Measurements from ENCODE around the gene TSPAN13.
"Not testable (repeated sequence)": the region's sequence is repeated elsewhere in the genome, so short reads cannot be mapped to it uniquely, and the experiment has no call there.

Gene TSPAN13

DNA sequence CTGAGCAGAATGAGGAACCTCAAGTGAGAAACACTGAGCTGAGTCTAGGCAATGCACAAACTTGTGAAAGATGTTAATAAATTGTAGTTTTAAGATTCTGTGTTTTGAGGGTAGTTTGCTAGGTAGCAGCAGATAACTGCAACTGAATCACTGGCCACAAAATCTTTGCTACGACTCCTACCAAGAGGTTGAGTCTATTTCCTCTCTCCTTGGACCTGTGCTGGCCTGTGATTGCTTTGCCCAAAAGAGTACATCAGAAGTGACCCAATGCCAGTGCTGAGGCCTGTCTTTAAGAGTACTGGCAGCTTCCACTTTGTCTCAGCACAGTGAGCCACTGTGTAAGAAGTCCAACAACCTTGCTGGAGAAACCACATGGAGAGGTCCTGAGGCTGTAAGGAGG is 11.9 kb upstream of the TSPAN13 start:
- DNase-seq: no peak

DNA sequence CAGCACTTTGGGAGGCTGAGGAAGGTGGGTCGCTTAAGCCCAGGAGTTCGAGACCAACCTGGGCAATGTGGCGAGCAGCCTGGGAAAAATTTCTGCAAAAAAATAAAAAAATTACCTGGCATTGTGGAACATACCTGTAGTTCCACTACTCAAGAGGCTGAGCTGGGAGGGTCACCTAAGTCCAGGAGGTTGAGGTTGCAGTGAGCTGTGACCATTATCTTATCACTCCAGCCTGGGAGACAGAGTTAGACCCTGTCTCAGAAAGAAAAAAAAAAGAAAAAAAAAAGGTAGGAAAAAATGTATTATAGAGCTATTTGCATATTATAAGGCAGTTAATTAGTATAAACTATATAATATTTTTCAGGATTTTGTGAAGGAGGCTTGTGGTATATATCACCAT is 11.0 kb upstream of the TSPAN13 start:
- DNase-seq: no peak

DNA sequence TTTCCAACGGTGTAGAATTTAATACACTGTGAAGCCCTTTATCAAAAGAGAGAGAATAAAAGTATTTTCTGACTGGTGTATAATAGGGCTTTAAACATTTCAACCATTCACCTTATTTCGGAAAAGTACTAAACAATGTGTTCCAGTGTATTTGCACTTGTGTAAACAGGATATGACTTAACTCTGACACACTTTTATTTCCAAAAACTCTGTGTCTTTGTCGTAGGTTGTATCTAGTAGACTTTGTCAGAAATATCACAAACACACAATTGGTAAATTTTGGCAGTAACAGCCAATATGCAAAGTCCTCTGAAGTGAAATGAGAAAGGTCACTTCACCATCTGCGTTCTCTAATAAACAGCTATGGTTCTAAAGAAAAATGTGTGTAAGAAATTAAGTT is 10.3 kb upstream of the TSPAN13 start:
- no peak for DNase-seq

DNA sequence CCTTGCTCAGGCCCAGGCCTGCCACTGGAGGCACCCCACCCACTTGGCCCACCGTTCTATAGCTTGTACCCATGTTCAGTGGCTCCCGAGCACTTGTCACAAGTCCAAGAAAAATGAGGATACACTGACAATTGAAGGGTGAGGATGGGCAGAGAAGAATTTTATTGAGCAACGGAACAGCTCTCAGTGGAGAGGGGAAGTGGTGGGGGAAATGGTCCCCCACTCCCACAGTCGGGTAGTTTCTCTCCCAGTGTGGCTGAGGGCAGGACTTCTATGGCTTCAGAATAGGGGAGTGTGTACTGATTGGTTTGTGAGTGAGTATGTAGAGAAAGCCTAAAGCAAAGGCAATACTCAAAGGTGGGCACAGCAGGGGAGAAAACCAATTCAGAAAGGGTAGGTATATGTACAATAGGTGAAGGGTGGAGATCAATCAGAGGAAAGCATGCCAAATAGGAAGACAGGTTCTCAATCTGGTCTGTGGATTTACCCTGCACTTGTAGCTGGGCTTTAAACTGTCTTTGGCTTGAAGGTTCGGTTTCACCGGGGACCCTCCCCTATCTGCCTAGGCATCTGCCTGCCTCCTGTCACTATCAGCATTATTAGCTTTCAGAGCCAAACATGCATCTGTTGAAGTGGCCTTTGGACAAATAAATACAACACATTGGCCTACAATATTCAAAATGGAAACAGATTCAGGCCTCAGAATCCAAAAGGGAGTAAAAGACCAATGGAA is 8.9 kb upstream of the TSPAN13 start:
- DNase-seq: no peak

DNA sequence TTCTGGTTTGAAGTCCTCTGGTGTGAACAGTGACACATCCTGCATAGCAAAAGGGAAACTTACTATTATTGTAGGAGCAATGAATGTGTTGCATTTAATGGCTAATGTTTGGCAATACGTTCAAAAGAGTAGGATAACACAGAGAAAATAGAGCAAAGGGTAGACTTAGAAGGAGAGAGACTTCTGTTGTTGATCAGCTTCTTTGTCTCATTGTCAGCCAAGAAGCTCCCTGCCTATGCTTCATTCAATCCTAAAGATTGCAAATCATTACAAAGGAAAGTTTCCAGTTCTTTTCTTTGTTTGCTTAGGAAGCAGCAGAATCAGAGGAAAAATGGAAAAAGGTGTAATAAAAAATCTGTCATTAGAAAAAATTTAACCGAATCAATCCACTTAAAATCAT is 7.9 kb upstream of the TSPAN13 start:
- no peak for DNase-seq

DNA sequence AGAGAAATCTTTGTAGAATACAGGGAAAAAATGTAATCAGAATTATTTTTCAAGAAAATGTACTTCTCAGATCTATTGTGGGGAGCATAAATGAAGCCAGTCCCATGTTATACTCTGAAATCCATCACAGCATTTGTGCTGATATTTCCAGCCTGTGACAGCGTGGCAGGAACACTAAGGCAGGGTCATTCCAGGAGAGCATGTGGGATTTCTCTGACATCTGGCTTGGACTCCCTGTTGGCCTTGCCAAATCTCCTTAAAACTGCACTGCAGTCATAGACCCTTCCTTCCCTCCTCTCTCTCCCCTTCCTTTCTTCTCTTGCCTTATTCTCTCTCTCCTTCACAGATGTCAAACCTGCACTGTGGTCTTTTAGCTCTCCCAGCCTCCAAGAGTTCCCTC is 6.5 kb upstream of the TSPAN13 start:
- no peak for DNase-seq

DNA sequence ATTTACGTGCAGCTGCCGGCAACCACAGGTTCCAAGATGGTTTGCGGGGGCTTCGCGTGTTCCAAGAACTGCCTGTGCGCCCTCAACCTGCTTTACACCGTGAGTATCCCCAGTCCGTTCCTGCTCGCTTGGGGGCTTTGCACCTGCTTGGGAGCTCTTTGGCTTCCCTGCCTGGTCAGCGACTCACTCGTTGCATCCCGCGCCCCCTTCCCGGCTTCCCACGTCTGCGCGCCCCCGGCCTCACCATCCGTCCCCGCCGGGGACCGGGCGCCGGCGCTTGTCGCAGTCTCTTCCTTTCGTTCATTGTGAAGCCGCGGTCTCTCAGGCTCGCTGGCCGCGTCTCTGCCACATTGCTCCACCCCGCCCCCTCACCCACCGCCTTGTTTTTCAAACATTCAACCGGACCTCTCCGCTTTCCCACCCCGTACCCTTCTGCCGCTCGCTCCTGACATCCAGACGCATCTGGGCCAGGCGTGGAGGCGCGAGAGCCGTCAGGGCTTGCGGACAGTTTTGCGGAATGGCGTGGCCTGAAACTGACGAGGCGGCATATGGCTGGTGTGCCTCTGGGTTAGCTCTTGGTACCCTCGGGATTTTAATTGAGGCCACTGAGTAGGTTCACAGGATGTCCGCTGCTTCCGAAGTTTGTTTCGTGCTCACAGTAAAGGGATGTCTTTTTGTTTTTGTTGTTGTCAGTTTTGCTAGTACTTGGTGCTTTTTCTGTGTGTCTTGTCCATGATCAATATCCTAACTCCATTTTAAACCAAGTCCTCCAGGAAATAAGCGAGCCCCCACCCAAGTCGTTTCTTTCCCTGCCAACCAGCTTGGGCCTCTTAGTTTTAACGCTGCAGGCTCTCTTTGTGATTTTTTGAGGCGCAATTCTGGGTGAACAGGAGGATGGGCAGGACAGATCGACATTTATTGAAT is 639 bp downstream of the TSPAN13 start:
- no peak for DNase-seq

DNA sequence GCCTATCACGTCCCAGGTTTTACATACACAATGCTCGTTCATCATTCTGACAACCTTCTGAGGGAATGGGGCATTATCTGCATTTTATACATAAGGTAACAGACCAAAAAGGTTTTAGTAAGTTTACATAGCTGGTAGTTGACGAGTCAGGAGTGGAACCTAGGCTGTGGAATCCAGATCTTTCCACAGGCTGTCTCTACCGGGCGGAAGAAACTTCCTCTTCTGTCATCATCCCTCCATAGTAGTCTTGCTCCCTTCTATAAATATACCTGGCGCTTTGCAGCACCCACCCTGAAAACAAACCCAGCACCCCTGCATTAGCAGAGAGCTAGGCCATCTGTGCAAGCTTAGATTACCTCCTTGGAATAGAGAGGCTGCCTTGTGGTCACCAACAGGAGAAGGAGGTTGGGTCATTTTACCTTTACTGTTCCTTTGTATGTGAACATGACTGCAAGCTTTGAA is 1.3 kb downstream of the TSPAN13 start:
- no peak for DNase-seq

DNA sequence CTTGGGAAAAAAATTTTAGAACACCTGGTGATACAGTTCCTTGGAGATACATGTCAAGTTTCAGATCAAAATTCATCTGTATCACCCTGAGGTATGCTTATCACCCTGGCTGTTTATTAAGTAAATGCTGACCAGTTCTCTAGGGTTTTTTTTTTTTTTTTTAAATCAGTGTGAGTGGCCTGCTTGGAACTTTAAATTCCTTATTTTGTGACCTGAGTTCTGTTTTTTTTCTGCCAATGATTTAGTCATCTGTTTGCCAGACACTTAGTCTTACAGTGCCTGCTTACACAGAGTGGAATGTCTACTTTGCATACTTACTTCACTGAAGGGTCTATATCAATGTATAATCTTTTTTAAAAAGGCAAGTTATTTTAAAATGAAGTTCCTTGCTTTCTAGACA is 1.8 kb downstream of the TSPAN13 start:
- DNase-seq: no peak

DNA sequence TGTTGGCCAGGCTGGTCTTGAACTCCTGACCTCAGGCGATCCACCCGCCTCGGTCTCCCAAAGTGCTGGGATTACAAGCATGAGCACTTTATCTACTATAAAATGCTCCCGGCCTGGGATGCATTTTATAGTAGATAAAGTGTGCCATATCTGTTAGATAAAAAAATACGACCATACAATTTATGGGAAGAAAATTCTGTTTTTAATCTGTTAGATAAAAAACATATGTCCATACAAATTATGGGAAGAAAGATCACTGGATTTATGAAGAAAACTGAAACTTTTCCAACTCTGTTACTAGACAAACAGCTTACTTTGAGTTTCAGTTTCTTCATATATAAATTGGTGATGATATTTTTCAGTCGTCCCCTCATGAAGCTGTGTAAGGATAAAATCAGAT is 4.5 kb downstream of the TSPAN13 start:
- DNase-seq: no peak

DNA sequence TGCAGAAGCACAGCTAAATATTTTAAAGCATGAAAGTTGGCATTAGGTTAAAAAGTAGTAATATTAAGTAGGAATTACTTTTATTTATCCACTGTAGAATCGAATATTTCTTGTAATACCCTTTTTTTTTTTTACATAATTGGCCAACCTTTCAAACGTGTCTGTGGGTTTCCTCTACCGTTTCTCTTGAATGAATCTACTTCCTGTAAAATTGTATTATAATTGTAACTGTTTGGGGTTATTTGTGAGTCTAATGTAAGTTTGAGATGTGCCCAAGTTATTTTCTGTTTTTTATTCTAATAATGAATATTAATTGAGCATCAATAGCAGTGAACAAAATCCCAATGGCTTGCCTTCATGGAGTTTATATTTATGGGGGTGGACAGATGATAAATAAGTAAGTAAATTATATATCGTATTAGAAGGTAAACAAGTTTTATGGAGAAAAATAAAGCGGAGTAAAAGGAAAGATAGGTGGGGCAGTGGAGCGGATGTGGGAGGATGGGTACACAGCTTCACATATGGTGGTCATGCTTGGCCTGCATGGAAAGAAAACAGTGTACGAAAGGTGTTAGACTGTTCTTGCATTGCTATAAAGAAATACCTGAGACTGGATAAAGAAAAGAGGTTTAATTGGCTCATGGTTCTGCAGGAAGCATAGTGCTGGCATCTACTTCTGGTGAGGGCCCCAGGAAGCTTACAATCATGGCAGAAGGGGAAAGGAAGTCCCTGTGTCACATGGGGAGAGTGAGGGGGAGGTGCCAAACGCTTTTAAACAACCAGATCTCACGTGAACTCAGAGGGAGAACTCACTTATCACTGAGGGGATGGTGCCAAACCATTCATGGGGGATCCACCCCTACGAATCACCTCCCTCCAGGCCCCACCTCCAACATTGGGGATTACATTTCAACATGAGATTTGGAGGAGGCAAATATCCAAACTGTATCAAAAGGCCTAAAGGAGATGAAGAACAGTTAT is 5.4 kb downstream of the TSPAN13 start:
- DNase-seq: no peak

DNA sequence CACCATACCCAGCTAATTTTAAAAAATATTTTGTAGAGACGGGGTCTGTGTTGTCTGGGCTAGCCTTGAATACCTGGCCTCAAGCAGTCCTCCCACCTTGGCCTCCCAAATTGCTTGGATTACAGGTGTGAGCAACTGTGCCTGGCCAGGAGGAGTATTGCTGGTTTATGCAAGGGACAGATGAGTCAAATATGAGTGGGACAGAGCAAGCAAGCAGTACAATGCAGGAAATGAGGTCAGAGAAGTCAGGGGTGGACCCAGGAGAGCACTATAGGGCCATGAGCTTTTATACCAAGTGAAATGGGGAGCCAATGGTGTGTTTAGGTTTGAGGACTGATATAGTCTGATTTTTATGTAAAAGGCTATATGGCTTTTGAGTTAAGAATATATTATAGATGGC is 6.3 kb downstream of the TSPAN13 start:
- no peak for DNase-seq

DNA sequence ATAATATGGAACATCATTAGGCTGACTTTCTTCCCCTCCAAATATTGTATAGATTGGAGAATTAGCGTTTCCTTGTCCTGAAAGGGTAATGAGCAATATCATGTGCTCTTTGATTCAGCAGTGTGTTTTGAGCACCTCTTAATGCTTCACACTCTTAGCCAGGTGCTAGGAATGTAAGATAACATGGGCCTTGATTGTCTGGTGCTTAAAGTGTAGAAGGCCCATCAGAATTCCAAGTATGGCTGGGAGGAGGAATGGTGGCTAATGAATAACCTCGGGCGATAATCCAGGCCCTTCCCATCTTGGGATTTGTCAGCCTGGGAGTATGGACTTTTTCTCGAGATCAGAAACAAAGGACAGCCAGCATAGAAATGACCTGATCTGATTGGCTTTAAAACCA is 8.6 kb downstream of the TSPAN13 start:
- DNase-seq: no peak

DNA sequence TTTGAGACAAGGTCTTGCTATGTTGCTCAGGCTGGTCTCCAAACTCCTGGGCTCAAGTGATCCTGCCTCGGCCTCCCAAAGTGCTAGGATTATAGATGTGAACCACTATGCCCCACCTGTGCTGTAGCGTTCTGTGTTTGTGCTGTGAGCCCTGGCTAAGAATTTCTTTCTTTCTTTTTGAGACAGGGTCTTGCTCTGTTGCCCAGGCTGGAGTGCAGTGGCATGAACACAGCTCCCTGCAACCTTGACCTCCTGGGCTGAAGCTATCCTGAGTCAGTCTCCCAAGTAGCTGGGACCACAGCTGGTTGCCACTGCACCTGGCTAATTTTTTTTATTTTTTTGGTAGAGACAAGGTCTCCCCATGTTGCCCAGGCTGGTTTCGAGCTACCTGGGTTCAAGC is 11.4 kb downstream of the TSPAN13 start:
- DNase-seq: no peak

DNA sequence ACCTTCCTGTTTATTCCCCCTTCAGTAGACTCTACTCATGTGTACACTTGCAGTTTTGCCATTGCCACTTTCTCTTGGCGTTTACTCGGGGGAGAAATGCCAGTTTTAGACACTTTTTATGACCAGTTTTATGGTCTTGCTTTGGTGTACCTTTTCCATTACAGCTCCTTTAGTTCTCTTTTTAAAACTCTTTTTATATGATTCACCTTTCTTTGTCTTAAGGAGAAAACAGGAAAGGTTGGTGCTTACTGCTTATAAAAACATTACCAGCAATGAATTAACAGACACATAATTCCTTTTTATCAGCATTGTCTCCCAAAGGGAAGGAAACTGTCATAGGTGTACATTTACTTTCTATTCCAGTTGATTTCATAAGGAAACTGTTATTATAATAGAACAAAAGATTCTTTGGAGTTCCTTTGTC is 11.9 kb downstream of the TSPAN13 start:
- DNase-seq: no peak

DNA sequence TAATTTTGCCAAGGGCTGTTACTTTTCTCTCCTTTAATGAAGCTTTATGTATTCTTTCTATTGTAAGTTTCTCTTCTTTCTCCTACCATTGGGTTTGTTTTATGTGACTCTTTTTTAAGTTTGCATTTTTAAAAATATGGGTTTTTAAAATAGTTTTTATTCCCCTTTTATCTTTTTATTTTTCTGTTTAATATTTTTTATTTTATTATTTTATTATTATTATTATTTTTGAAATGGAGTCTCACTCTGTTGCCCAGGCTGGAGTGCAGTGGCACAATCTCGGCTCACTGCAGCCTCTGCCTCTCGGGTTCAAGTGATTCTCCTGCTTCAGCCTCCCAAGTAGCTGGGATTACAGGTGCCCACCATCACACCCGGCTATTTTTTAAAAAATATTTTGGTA is 16.4 kb downstream of the TSPAN13 start:
- not testable (repeated sequence) for DNase-seq

DNA sequence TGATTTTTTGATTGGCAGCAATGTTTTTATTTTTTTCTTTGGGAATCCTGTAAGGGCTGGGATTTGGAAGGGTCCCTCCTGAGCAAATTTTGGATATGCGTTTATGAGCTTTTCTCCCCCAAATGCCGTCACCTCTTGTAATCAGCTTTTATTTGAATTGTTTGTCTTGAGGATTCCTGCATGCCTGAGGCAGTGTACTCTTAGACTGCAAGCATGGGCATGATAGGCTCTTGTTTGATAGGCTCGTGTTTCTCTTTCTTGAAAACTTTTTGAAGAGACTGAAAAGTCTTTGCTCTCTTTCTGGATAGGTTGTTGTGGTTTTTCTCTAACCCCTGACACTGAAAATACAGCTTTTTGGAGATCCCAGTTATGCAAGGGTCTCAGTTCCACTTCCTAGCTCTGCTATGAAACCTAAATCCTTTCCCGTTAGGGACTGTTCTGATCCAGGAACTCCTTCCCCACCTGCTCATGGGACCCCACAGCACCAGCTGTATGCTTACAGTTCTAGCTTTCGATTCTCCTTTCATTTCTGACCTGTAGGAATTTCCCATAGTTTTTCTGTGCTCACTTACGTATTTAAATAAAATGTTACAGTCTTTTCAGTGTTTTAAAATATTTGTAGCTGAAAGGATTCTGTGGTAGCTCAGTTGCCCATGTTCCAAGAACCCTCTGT is 17.2 kb downstream of the TSPAN13 start:
- DNase-seq: no peak

DNA sequence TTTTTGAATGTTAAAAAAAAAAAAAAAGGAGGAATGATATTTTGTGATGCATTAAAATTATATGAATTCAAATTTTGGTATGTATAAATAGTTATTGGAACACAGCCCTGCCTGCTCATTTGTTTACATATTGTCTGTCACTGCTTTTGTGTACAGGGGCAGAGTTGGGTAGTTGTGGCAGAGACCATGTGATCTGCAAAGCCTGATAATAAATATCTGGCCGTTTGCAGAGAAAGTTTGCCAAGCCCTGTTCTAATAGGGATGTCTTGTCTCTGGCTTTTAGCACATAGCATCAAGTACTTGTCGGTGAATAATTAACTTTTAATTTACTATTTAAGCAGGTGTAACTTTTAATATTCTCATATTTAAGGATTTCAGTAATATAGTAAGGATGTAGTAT is 19.8 kb downstream of the TSPAN13 start:
- no peak for DNase-seq

DNA sequence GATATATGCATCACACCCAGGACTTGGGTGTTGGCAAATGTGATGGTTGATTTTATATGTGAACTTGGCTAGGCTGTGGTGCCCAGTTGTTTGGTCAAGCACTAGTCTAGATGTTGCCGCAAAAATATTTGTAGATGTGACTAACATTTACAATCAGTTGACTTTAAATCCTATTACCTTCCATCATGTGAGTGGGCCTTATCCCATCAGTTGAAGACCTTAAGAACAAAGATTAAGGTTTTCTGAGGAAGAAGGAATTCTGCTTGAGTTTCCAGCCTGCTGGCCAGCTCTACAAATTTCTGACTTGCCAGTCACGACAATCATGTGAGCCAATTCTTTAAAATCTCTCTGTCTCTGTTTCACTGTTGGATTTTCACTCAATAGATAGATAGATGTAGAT is 20.3 kb downstream of the TSPAN13 start:
- no peak for DNase-seq

DNA sequence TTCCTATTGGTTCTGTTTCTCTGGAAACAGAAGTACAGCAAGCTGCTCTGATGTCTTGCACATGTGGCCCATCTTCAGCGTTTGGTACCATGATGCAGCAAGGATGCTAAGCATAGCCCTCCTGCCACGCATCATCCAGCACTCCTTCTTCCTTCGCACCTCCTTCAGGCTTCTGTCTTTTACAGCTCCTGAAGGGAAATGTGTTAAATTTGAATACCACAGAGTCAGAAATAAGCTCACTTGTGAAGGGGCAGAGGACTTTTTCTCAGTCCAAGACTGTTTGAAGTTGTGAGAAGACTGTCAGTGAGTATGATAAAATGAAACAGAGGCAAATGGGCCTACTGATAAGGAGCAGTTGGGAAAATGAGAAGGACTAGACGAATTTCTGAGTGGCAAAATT is 20.7 kb downstream of the TSPAN13 start:
- no peak for DNase-seq

DNA sequence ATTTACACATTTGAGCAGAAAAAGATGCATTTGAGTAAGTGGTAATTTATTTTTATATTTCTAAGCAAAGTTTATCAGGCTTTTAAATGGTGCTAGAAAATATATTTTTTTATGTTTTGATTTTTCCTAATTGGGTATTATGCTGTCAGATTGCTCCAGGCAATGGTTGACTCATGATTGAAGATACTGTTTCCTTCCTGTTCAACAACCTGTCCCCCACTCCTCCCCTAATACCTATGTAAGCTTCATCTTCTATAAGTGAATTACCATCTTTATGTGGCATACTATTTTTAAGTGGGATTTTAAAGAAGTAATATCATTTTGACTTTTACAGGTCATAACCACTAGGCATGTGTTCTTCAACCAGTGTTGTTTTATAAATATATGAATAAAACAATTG is 21.4 kb downstream of the TSPAN13 start:
- DNase-seq: no peak

DNA sequence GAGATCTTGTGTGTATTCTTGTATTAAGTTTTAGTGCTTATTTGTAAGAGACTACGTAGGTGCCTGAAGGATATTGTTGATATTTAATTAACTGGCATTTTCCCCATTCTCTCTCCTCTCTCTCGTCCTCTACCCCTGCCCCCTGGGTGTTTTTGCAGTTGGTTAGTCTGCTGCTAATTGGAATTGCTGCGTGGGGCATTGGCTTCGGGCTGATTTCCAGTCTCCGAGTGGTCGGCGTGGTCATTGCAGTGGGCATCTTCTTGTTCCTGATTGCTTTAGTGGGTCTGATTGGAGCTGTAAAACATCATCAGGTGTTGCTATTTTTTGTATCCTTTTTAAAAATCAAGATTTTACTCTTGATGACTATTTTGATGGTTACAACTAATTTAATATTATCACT is 22.5 kb downstream of the TSPAN13 start:
- DNase-seq: no peak

Data from NCI-H2029 (cell line).